GM12865 (cell line): ENCODE measurements around the gene GABRB3.

Experiments used
- DNase-seq: peaks from one replicate; pipeline ENCODE4 v3.0.0; 2010; ENCODE audit warnings: low read depth
- H3K4me3 ChIP-seq: 2 replicates; pipeline ENCODE4 v1.5.1; 2011; ENCODE audit warnings: mild to moderate bottlenecking, low read depth, low read length, control low read depth
- CTCF ChIP-seq: IDR thresholded peaks from 2 replicates; pipeline ENCODE4 v1.5.1; 2011; ENCODE audit warnings: low read length, control low read depth, low read depth, inconsistent platforms; ENCODE audit not compliant: insufficient read depth; ENCODE audit errors: missing control alignments

Gene GABRB3

GRCh38 chr15:26702381-26702780 lies 70.5 kb downstream of the GABRB3 start:
- DNase-seq = no peak
- TF ChIP-seq CTCF = no peak
- no peak overlapping the region for H3K4me3 ChIP-seq

- TF ChIP-seq CTCF = no peak
- no peak for DNase-seq
- H3K4me3 ChIP-seq = no peak overlapping the region
Observed at GRCh38 chr15:26698555-26698954, 74.3 kb downstream of the GABRB3 start.

GRCh38 chr15:26697913-26698312 lies 75.0 kb downstream of the GABRB3 start:
- TF ChIP-seq CTCF = no peak
- DNase-seq = no peak

GRCh38 chr15:26691249-26691648 lies 81.6 kb downstream of the GABRB3 start:
- no peak overlapping the region for H3K4me3 ChIP-seq
- no peak for TF ChIP-seq CTCF
- no peak for DNase-seq

More at GRCh38 chr15:26697913-26698312, 75.0 kb downstream of the GABRB3 start:
- no peak overlapping the region for H3K4me3 ChIP-seq

- H3K4me3 ChIP-seq = no peak overlapping the region
- no peak for DNase-seq
- no peak for TF ChIP-seq CTCF
Observed at GRCh38 chr15:26690778-26691177, 82.1 kb downstream of the GABRB3 start.

- DNase-seq = no peak
Observed at GRCh38 chr15:26689462-26689861, 83.4 kb downstream of the GABRB3 start.

More at GRCh38 chr15:26689462-26689861, 83.4 kb downstream of the GABRB3 start:
- TF ChIP-seq CTCF = no peak
- no peak overlapping the region for H3K4me3 ChIP-seq
